ENCODE measurements around the gene SRPK2.
"Not testable (repeated sequence)": the region's sequence is repeated elsewhere in the genome, so short reads cannot be mapped to it uniquely, and the experiment has no call there.

Gene SRPK2

DNA sequence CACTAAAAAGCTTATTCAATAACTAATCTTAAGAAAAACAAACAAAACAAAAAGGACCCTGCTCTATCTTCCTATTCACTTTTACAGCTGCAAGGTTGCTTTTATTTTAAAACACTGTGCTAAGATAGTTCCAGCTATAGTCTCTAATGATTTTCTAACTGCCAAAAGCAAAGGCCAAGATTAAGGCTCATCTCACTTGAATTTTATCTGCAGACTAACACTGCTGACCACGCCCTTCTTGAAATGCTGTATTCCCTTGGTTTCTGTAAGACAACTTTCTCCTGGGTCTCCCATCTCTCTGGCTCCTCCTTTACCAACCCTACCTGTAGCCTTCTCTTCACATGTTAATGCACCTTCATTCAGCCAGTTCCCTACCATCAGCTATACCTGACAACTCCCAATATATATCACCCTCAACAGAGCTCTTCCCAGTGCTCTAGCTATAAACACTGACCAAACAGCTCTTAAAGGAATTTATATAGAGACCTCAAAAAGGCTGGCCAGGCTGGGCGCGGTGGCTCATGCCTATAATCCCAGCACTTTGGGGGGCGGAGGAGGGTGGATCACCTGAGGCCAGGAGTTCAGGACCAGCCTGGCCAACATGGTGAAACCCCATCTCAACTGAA, 11.7 kb downstream of the SRPK2 start:
- DNase-seq: no peak

DNA sequence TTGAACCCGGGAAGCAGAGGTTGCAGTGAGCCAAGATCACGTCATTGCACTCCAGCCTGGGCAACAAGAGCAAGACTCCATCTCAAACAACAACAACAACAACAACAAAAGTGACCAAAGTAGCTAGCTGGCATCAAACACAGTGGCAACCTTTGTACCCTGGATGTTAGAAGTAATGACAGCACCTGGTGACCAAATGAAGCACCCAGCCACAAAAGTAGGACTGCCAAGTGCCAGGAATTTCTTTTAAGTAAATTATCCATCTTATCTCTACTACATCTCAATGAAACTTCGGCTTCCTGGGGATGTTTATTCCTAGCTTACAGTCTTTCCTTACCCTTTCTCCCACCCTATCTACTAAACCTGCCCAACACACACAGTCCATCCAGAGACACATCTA, 18.8 kb downstream of the SRPK2 start:
- DNase-seq: no peak

- DNase-seq: no peak
These were observed 21.3 kb downstream of the SRPK2 start for GRCh38 chr7:105367458-105367857.

DNA sequence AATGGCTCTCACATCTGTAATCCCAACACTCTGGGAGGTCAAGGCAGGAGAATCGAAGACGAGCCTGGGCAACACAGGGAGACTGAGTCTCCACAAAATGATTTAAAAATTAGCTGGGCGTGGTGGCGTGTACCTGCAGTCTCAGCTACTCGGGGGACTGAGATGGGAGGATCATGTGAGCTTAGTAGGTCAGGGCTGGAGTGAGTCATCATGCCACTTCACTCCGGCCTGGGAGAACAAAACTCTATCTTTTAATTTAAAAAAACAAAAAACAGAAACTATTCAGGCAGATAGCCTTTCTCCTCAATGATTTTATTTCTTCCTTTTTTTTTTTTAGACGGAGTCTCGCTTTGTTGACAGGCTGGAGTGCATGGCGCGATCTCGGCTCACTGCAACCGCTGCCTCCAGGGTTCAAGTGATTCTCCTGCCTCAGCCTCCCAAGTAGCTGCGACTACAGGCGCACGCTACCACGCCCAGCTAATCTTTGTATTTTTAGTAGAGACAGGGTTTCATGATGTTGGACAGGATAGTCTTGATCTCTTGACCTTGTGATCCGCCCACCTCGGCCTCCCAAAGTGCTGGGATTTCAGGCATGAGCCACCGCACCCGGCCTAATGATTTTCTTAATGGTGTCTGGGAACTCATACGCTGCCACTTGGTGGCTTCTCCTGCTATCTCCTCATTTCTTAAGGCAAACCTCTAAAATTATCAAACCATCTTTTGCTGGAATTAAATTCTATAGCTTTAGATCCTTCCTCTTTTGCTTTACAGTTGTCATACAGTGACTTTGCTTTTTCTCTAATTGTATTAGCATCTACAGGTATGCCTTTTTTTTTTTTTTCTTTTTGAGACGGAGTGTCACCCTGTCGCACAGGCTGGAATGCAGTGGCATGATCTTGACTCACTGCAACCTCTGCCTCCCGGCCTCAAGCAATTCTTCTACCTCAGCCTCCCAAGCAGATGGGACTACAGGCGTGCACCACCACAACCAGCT, 22.9 kb downstream of the SRPK2 start:
- no peak for DNase-seq

GRCh38 chr7:105364684-105365083, 24.0 kb downstream of the SRPK2 start:
- no peak for DNase-seq

DNA sequence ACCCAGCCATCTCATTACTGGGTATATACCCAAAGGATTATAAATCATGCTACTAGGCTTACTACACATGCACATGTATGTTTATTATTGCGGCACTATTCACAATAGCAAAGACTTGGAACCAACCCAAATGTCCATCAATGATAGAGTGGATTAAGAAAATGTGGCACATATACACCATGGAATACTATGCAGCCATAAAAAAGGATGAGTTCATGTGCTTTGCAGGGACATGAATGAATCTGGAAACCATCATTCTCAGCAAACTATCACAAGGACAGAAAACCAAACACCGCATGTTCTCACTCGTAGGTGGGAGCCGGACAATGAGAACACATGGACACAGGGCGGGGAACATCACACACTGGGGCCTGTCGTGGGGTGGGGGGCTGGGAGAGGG, 25.1 kb downstream of the SRPK2 start:
- not testable (repeated sequence) for DNase-seq

- not testable (repeated sequence) for DNase-seq
These were observed 26.0 kb downstream of the SRPK2 start for GRCh38 chr7:105362685-105363084.

DNA sequence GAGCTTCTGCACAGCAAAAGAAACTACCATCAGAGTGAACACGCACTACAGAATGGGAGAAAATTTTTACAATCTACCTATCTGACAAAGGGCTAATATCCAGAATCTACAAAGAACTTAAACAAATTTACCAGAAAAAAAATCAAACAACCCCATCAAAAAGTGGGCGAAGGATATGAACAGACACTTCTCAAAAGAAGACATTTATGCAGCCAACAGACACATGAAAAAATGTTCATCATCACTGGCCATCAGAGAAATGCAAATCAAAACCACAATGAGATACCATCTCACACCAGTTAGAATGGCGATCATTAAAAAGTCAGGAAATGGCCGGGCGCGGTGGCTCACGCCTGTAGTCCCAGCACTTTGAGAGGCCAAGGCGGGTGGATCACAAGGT, 26.7 kb downstream of the SRPK2 start:
- DNase-seq: not testable (repeated sequence)

- not testable (repeated sequence) for DNase-seq
These were observed 28.6 kb downstream of the SRPK2 start for GRCh38 chr7:105360149-105360548.

GRCh38 chr7:105355701-105356100, 33.0 kb downstream of the SRPK2 start:
- no peak for DNase-seq

- DNase-seq: no peak
These were observed 34.3 kb downstream of the SRPK2 start for GRCh38 chr7:105354383-105354782.

- DNase-seq: no peak
These were observed 34.9 kb downstream of the SRPK2 start for GRCh38 chr7:105353752-105354328.

DNA sequence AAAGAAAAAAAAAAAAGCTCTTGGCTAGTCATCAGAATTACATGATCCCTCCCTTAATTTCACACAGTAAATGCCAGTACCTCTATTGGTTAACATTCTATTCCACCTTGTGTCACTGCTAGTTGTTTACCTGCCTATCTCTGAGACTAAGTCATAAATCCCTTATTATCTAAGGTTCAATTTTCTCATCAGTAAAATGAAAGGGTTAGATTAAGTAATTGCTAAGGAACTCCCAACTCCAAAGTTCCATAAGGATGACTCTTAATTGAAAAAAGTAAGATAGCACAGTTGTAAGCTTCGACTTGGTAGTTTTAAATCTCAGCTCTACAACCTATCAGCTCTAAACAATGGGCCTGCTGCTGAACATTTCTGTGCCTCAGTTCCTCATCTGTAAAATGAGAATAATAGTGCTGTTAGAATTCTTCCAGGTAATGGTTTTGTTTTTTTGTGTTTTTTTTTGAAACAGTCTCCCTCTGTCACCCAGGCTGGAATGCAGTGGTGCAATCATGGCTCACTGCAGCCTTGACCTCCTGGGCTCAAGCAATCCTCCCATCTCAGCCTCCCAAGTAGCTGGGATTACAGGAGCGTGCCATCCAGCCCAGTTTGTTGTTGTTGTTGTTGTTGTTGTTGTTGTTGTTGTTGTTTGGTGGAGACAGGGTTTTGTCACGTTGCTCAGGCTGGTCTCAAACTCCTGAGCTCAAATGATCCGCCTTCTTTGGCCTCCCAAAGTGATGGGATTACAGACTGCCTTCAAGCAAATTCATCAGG, 35.6 kb downstream of the SRPK2 start:
- DNase-seq: no peak

DNA sequence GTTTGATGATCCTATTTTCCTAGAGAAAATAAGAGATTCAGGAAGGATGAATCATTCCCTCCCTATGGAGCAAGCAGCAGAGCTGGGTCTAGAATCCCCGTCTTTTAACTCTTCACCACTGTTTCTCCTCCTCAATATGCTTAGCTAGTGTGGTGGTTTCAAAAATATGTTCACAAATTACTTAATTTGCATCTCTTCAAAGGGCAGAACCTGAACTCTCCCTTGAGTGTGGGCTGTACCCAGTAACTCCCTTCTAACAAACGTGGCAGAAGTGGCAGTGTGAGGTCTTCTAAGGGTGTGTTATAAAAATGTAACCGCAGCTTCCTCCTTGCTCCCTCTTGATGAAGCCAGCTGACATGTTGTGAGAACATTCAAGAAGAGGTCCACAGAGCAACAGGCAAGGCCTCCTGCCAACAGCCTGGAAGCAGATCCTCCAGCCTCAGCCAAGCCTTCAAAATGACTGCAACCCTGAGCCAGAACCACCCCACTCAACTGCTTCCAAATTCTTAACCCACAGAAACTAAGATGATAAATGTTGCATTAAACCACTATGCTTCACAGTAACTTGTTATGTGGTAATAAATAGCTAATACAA, 36.6 kb downstream of the SRPK2 start:
- DNase-seq: no peak

- DNase-seq: no peak
These were observed 37.8 kb downstream of the SRPK2 start for GRCh38 chr7:105350906-105351305.

DNA sequence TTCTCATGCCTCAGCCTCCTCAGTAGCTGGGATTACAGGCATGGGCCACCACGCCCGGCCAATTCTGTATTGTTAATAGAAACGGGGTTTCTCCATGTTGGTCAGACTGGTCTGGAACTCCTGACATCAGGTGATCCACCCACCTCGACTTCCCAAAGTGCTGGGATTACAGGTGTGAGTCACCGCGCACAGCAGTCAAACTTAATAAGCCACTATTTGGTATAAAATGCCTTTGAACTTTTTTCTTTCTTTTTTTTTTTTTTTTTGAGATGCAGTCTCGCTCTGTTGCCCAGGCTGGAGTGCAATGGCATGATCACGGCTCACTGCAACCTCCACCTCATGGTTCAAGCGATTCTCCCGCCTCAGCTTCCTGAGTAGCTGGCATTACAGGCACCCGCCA, 40.5 kb downstream of the SRPK2 start:
- DNase-seq: not testable (repeated sequence)

DNA sequence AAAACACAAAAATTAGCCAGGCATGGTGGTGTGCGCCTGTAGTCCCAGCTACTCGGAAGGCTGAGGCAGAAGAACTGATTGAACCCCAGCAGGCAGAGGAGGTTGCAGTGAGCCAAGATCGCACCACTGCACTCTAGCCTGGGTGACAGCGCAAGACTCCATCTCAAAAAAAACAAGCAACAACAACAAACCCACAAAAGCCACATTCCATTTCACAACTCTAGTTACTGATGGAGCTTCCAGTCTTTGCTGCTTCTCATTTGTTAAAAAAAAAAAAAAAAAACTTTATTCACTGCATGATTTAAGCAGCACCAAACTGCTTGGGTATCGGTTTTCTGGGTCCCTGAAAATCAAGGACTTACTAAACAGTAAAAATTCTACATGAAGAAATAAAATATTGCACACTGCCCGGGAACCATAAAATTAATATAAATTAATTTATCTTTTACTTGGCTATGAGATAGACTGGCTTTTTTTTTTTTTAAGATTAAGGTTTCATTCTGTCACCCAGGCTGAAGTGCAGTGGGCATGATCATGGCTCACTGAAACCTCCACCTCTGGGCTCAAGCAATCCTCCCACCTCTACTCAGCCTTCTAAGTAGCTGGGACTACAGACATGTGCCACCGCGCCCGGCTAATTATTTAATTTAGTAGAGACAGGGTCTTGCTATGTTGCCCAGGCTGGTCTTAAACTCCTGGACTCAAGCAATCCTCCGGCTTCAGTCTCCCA, 42.0 kb downstream of the SRPK2 start:
- no peak for DNase-seq

GRCh38 chr7:105346138-105346537, 42.6 kb downstream of the SRPK2 start:
- DNase-seq: no peak

- no peak for DNase-seq
These were observed 43.0 kb downstream of the SRPK2 start for GRCh38 chr7:105345725-105346124.

DNA sequence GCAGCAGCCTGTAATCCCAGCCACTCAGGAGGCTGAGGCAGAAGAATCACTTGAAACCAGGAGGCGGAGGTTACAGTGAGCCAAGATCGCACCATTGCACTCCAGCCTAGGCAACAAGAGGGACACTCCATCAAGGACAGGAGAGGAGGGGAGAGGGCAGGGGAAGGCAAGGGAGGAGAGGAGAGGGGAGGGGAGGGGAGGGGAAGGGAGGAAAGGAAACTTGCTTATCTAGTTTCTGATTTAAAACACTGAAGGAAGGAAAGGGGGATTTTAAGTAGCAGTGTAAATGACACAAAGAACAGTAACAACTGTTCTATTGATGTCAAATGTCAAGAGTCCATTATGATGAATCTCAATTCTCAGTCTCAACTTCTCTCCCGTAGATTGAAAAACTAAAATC, 43.7 kb downstream of the SRPK2 start:
- DNase-seq: no peak

DNA sequence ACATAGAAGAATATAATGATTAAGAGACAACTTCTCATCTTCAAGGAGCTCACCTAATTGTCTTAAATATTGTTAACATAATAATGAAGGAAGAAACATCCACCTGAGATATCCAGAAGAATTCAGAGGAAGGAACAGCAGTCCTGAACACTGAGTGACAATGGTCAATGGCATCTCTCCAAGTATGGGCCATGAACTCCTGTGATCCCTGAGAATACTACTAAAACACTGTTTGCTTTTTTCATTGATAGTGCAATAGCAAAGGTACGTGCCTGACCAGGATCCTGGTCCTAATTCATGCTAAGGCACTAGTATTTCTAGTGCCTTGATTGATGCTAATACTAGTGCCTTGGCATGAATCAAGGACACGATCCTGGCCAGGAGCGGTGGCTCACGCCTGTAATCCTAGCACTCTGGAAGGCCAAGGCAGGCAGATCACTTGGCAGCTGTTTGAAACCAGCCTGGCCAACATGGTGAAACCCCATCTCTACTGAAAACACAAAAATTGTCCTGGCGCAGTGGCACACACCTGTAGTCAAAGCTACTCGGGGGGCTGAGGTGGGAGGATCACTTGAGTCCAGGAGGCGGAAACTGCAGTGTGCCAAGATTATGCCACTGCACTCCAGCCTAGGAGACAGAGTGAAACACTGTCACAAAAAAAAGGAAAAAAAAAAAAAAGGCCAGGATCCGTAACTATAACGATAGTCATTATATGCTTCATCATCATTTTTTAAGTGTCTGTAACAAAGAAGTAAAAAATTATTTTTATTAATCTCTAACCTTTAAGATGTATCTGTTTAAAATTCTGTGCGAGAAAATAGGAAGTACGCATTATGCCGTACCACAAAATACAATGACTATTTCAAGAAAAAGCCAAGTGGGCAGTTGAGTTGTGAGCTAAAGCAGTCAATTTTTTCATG, 49.1 kb downstream of the SRPK2 start:
- no peak for DNase-seq

All from NCI-H748 treated with DMSO at 0.1 percent for 48 hours (cell line).